OCI-LY7 (cell line): ENCODE results near the gene ALK. TPM values are rescaled to one million over a fixed set of nuclear protein-coding genes. Genes with fewer than 3 reads are reported as not detected.

Experiments
- BruUV-seq: library from RNA; stranded (reverse); fragments of 400-500 nt; replicated peaks from 2 replicates; lab custom pipeline; 2021; lab: Mats Ljungman, UMichigan
- CTCF ChIA-PET: fragments of 300-600 bp; sonication (Branson Sonifier 250); formaldehyde crosslinking; loops from one replicate; lab custom pipeline; 2022; ENCODE audit warnings: antibody characterized with exemption; ENCODE audit not compliant: unreplicated experiment; lab: Charles Lee
- POLR2A ChIA-PET: fragments of 300-600 bp; sonication (Branson Sonifier 250); formaldehyde crosslinking; loops from one replicate; lab custom pipeline; 2022; ENCODE audit warnings: antibody characterized with exemption; lab: Charles Lee
- DNase-seq: peaks from one replicate; pipeline ENCODE4 v3.0.0-alpha.2; 2015; ENCODE audit warnings: low spot score
- H2AFZ ChIP-seq: fragments of 200-600 bp; sonication (generic), shearing (Covaris generic); 2 replicates; pipeline ENCODE4 v1.6.1; 2014; ENCODE audit warnings: mild to moderate bottlenecking, antibody characterized with exemption, low read length, moderate library complexity
- H3K27ac ChIP-seq: fragments of 200-600 bp; sonication (generic); 2 replicates; pipeline ENCODE4 v1.5.1; 2014; ENCODE audit warnings: mixed run types, low read depth, mild to moderate bottlenecking, moderate library complexity, low read length, inconsistent platforms; ENCODE audit not compliant: poor library complexity, severe bottlenecking
- H3K36me3 ChIP-seq: fragments of 200-600 bp; sonication (generic); 2 replicates; pipeline ENCODE4 v1.6.1; 2014; ENCODE audit warnings: mild to moderate bottlenecking, antibody characterized with exemption, low read length, moderate library complexity, mixed read lengths; ENCODE audit not compliant: insufficient read depth
- H3K4me1 ChIP-seq: fragments of 200-600 bp; sonication (generic); 2 replicates; pipeline ENCODE4 v1.5.1; 2014; ENCODE audit warnings: mild to moderate bottlenecking, low read length; ENCODE audit not compliant: insufficient read depth, poor library complexity, severe bottlenecking
- H3K4me2 ChIP-seq: fragments of 200-600 bp; sonication (generic); 2 replicates; pipeline ENCODE4 v1.6.1; 2014; ENCODE audit warnings: mild to moderate bottlenecking, low read length
- H3K4me3 ChIP-seq: fragments of 200-600 bp; sonication (generic); 2 replicates; pipeline ENCODE4 v1.5.1; 2014; ENCODE audit warnings: mild to moderate bottlenecking, low read depth, low read length; ENCODE audit not compliant: poor library complexity, severe bottlenecking
- H3K79me2 ChIP-seq: fragments of 200-600 bp; sonication (generic); 2 replicates; pipeline ENCODE4 v1.6.1; 2016; ENCODE audit warnings: low read depth, mild to moderate bottlenecking, low read length, moderate library complexity, mixed read lengths; ENCODE audit not compliant: insufficient read depth
- H3K9me2 ChIP-seq: fragments of 200-600 bp; sonication (generic); 2 replicates; pipeline ENCODE4 v1.6.1; 2016; ENCODE audit warnings: mild to moderate bottlenecking, low read length, mixed read lengths; ENCODE audit not compliant: insufficient read depth
- H3K9me3 ChIP-seq: fragments of 200-600 bp; sonication (generic); 2 replicates; pipeline ENCODE4 v1.6.1; 2014; ENCODE audit warnings: mild to moderate bottlenecking, mixed run types, low read length, mixed read lengths
- H4K20me1 ChIP-seq: fragments of 200-600 bp; sonication (generic); 2 replicates; pipeline ENCODE4 v1.6.1; 2014; ENCODE audit warnings: mild to moderate bottlenecking, antibody characterized with exemption, low read length, moderate library complexity, mixed read lengths; ENCODE audit not compliant: insufficient read depth
- CTCF ChIP-seq: fragments of 200-600 bp; sonication (generic); conservative IDR thresholded peaks from 2 replicates; pipeline ENCODE4 v1.5.1; 2014; ENCODE audit warnings: mild to moderate bottlenecking, antibody characterized with exemption, low read length, moderate library complexity, mixed read lengths
- EZH2phosphoT487 ChIP-seq: fragments of 200-600 bp; sonication (generic); IDR thresholded peaks from 2 replicates; pipeline ENCODE4 v1.6.1; 2018; ENCODE audit warnings: low read depth, borderline replicate concordance, mild to moderate bottlenecking, mixed run types, antibody characterized with exemption, low read length, moderate library complexity, mixed read lengths
- intact Hi-C: fragments of 100-400 bp; cut with micrococcal nuclease; formaldehyde crosslinking; loops from one replicate; pipeline ENCODE4 v1.10.0; 2022; ENCODE audit not compliant: unreplicated experiment
- total RNA-seq, 2 experiments: library from RNA; depleted of rRNA in 1 of 2; stranded (reverse); fragments of >200 nt in 1 of 2; shearing (Covaris generic) in 1 of 2; gene quantifications; 2 replicates each; pipeline ENCODE4 v1.2.3, GENCODE V29; 2014 to 2022

ALK gene
- total RNA-seq, 2 experiments from 2014 or later, result 0.09 TPM; not detected in 1

GRCh38 chr2:29502460-29502911 is 418.9 kb downstream of the ALK start:
- H3K9me2 ChIP-seq, result no peaks in the 10 kb centered on the region
- intact Hi-C loops, result no loop called here
- no TSS peak for BruUV-seq
- no peak for DNase-seq
- no peaks in the 10 kb centered on the region for H3K9me3 ChIP-seq
- H3K79me2 ChIP-seq, result no peaks in the 10 kb centered on the region
- H4K20me1 ChIP-seq, result no peaks in the 10 kb centered on the region
- H3K36me3 ChIP-seq, result no peaks in the 10 kb centered on the region
- no peak for TF ChIP-seq EZH2phosphoT487
- no peak for TF ChIP-seq CTCF
- no peak overlapping the region for H2AFZ ChIP-seq
- no peak overlapping the region for H3K4me3 ChIP-seq
- no peak overlapping the region for H3K27ac ChIP-seq
- CTCF ChIA-PET, result no interaction called here
- H3K4me2 ChIP-seq, result no peak overlapping the region
- POLR2A ChIA-PET, result interaction anchor here (0.6 to 0.7 kb wide), 2 partner anchors 841 to 972 kb away, joined by 3 read pairs; no protein-coding TSS in a partner anchor
- no peaks in the 10 kb centered on the region for H3K4me1 ChIP-seq

- Histone ChIP-seq H3K4me3 (no peak overlapping the region), H3K4me1 (no peaks in the 10 kb centered on the region), H3K79me2 (no peaks in the 10 kb centered on the region), H3K27ac (no peak overlapping the region), H3K36me3 (no peaks in the 10 kb centered on the region), H3K9me3 (no peaks in the 10 kb centered on the region), H3K9me2 (no peaks in the 10 kb centered on the region), H2AFZ (no peak overlapping the region), H4K20me1 (no peaks in the 10 kb centered on the region), H3K4me2 (no peak overlapping the region)
- ChIA-PET CTCF (no interaction called here), POLR2A (no interaction called here)
- intact Hi-C loops, result no loop called here
- BruUV-seq, result no TSS peak
- no peak for TF ChIP-seq EZH2phosphoT487
- no peak for TF ChIP-seq CTCF
- no peak for DNase-seq
These were observed 424.0 kb downstream of the ALK start for GRCh38 chr2:29497375-29497774.

- Histone ChIP-seq H3K4me3 (no peak overlapping the region), H3K79me2 (no peaks in the 10 kb centered on the region), H3K4me2 (no peak overlapping the region), H3K9me2 (no peaks in the 10 kb centered on the region), H3K36me3 (no peaks in the 10 kb centered on the region), H3K9me3 (no peaks in the 10 kb centered on the region), H3K27ac (no peak overlapping the region), H4K20me1 (no peaks in the 10 kb centered on the region), H3K4me1 (no peaks in the 10 kb centered on the region), H2AFZ (no peak overlapping the region)
- POLR2A ChIA-PET, result no interaction called here
- CTCF ChIA-PET, result no interaction called here
- no TSS peak for BruUV-seq
- no peak for TF ChIP-seq EZH2phosphoT487
- TF ChIP-seq CTCF, result no peak
- intact Hi-C loops, result no loop called here
- no peak for DNase-seq
These were observed 425.2 kb downstream of the ALK start for GRCh38 chr2:29496198-29496597.
